ENCODE data around the gene SPATA12. TPM values are rescaled to one million over a fixed set of nuclear protein-coding genes. Genes with fewer than 3 reads are reported as not detected.

SPATA12 gene
- total RNA-seq, 1 experiment from 2014 or later = 0.47 TPM

- H2AFZ ChIP-seq (ENCODE audit: low read length) = no peak overlapping the region
- intact Hi-C loops (cut with micrococcal nuclease) = loop anchor here (2.0 kb wide), 1 partner anchor 25 kb away; no protein-coding TSS in a partner anchor
- no peak for TF ChIP-seq EZH2 (IDR thresholded peaks at IDR 0.05; ENCODE audit: low read length, unreplicated experiment)
- TF ChIP-seq EZH2phosphoT487 (IDR thresholded peaks at IDR 0.05; ENCODE audit: borderline replicate concordance, low read length) = no peak
- TF ChIP-seq CTCF (conservative IDR thresholded peaks at IDR 0.05; ENCODE audit: low read depth, low read length) = no peak
- H3F3A ChIP-seq (ENCODE audit: low read length, unreplicated experiment) = peaks cover 4% of the 10 kb centered on the region
- ChIA-PET POLR2A (ENCODE audit: unreplicated experiment) (no interaction called here), CTCF (no interaction called here)
- DNase-seq = peak; percentile 44
- peaks cover 41% of the 10 kb centered on the region for H3K4me1 ChIP-seq (ENCODE audit: insufficient read depth, low read length)
- H3K27ac ChIP-seq (ENCODE audit: low read length) = peak overlapping the region; percentile 36
- H3K9me2 ChIP-seq (replicated peaks; ENCODE audit: low read length) = no peaks in the 10 kb centered on the region
- ATAC-seq = peak; percentile 44
- no peaks in the 10 kb centered on the region for H3K27me3 ChIP-seq (ENCODE audit: low read length)
- no TSS peak for BruUV-seq (replicated peaks)
- no peaks in the 10 kb centered on the region for H3K9me3 ChIP-seq (ENCODE audit: low read length)
- H3K36me3 ChIP-seq (ENCODE audit: low read depth, low read length) = no peaks in the 10 kb centered on the region
- H3K79me2 ChIP-seq (ENCODE audit: low read length) = no peaks in the 10 kb centered on the region
- no peaks in the 10 kb centered on the region for H4K20me1 ChIP-seq (ENCODE audit: low read length)
- H3K4me3 ChIP-seq (ENCODE audit: low read length) = no peak overlapping the region
- H3K4me2 ChIP-seq (ENCODE audit: low read length) = peak overlapping the region; percentile 29; the same call in 1 of the 2 replicates
- H3K9ac ChIP-seq (ENCODE audit: low read length) = no peak overlapping the region
These were observed 3.1 kb upstream of the SPATA12 start for GRCh38 chr3:57057351-57057750.

- H3K79me2 ChIP-seq (ENCODE audit: low read length) = 0 out of 2 replicates have a peak, but pooled peaks cover 8% of the 10 kb centered on the region
- no peaks in the 10 kb centered on the region for H4K20me1 ChIP-seq (ENCODE audit: low read length)
- DNase-seq (peak; percentile 33), ATAC-seq (no peak)
- POLR2A ChIA-PET (ENCODE audit: unreplicated experiment) = no interaction called here
- H3K9me2 ChIP-seq (replicated peaks; ENCODE audit: low read length) = no peaks in the 10 kb centered on the region
- H3K27ac ChIP-seq (ENCODE audit: low read length) = peak overlapping the region; percentile 88
- no peak for TF ChIP-seq EZH2 (IDR thresholded peaks at IDR 0.05; ENCODE audit: low read length, unreplicated experiment)
- no peak for TF ChIP-seq CTCF (conservative IDR thresholded peaks at IDR 0.05; ENCODE audit: low read depth, low read length)
- TF ChIP-seq EZH2phosphoT487 (IDR thresholded peaks at IDR 0.05; ENCODE audit: borderline replicate concordance, low read length) = no peak
- intact Hi-C loops (cut with micrococcal nuclease) = no loop called here
- H3K9ac ChIP-seq (ENCODE audit: low read length) = no peak overlapping the region
- CTCF ChIA-PET = interaction anchor here (0.6 kb wide), 1 partner anchor 41 kb away, joined by 5 read pairs; no protein-coding TSS in a partner anchor
- H3K27me3 ChIP-seq (ENCODE audit: low read length) = no peaks in the 10 kb centered on the region
- no TSS peak for BruUV-seq (replicated peaks)
- H3K4me2 ChIP-seq (ENCODE audit: low read length) = no peak overlapping the region
- no peaks in the 10 kb centered on the region for H3K9me3 ChIP-seq (ENCODE audit: low read length)
- H2AFZ ChIP-seq (ENCODE audit: low read length) = no peak overlapping the region
- peaks cover 43% of the 10 kb centered on the region for H3K4me1 ChIP-seq (ENCODE audit: insufficient read depth, low read length)
- H3F3A ChIP-seq (ENCODE audit: low read length, unreplicated experiment) = peaks cover 4% of the 10 kb centered on the region
- no peaks in the 10 kb centered on the region for H3K36me3 ChIP-seq (ENCODE audit: low read depth, low read length)
- no peak overlapping the region for H3K4me3 ChIP-seq (ENCODE audit: low read length)
These were observed 1.1 kb upstream of the SPATA12 start for GRCh38 chr3:57059411-57059810.

- H3K4me3 ChIP-seq (ENCODE audit: low read length) = no peak overlapping the region
- BruUV-seq (replicated peaks) = no TSS peak
- H3K79me2 ChIP-seq (ENCODE audit: low read length) = 0 out of 2 replicates have a peak, but pooled peaks cover 11% of the 10 kb centered on the region
These were observed 1.1 kb downstream of the SPATA12 start for GRCh38 chr3:57061556-57061955.

More at GRCh38 chr3:57061556-57061955, 1.1 kb downstream of the SPATA12 start:
- Histone ChIP-seq H3F3A (ENCODE audit: low read length, unreplicated experiment) (peaks cover 4% of the 10 kb centered on the region), H2AFZ (ENCODE audit: low read length) (no peak overlapping the region), H3K36me3 (ENCODE audit: low read depth, low read length) (no peaks in the 10 kb centered on the region), H3K4me1 (ENCODE audit: insufficient read depth, low read length) (peaks cover 51% of the 10 kb centered on the region), H3K27ac (ENCODE audit: low read length) (peak overlapping the region; percentile 90), H3K4me2 (ENCODE audit: low read length) (peak overlapping the region; percentile 77), H4K20me1 (ENCODE audit: low read length) (no peaks in the 10 kb centered on the region), H3K9ac (ENCODE audit: low read length) (0 out of 2 replicates have a peak overlapping the region, but pooled peaks have one; percentile 66), H3K27me3 (ENCODE audit: low read length) (no peaks in the 10 kb centered on the region), H3K9me3 (ENCODE audit: low read length) (no peaks in the 10 kb centered on the region), H3K9me2 (replicated peaks; ENCODE audit: low read length) (no peaks in the 10 kb centered on the region)
- CTCF ChIA-PET = no interaction called here
- POLR2A ChIA-PET (ENCODE audit: unreplicated experiment) = no interaction called here
- DNase-seq (peak; percentile 50), ATAC-seq (peak; percentile 20; the same call in 1 of the 2 replicates)
- intact Hi-C loops (cut with micrococcal nuclease) = loop anchor here (2.0 to 10.0 kb wide), 2 partner anchors 17 to 367 kb away; no protein-coding TSS in a partner anchor
- no peak for TF ChIP-seq CTCF (conservative IDR thresholded peaks at IDR 0.05; ENCODE audit: low read depth, low read length)
- no peak for TF ChIP-seq EZH2phosphoT487 (IDR thresholded peaks at IDR 0.05; ENCODE audit: borderline replicate concordance, low read length)
- no peak for TF ChIP-seq EZH2 (IDR thresholded peaks at IDR 0.05; ENCODE audit: low read length, unreplicated experiment)
